Keratinocyte (primary cell): ENCODE results near the gene DEPDC1B. TPM values are rescaled to one million over a fixed set of nuclear protein-coding genes. Genes with fewer than 3 reads are reported as not detected.

Experiments
- DNase-seq: peaks from one replicate; pipeline ENCODE4 v3.0.0-alpha.2; 2011; ENCODE audit warnings: low read depth, missing footprints, low spot score
- FAIRE-seq: peaks from 2 replicates; lab custom pipeline; 2011; peaks lifted over from hg19 to GRCh38; lab: Jason Lieb, UNC
- H2AFZ ChIP-seq: 2 replicates; pipeline ENCODE4 v1.6.0; 2012; ENCODE audit warnings: low read length, control low read depth, inconsistent platforms; ENCODE audit not compliant: control insufficient read depth
- H3K27ac ChIP-seq: 2 replicates; pipeline ENCODE4 v1.5.1; 2011; ENCODE audit warnings: low read length; ENCODE audit not compliant: control insufficient read depth, insufficient read depth
- H3K27me3 ChIP-seq: 3 replicates; pipeline ENCODE4 v1.6.0; 2011; ENCODE audit warnings: low read length; ENCODE audit not compliant: control insufficient read depth, insufficient read depth; ENCODE audit errors: extremely low read depth
- H3K36me3 ChIP-seq, 2 experiments: 2 replicates in 1 of 2; 3 replicates in 1 of 2; pipeline ENCODE4 v1.5.1; 2011; ENCODE audit warnings: low read length in 2 of 2, mild to moderate bottlenecking in 1 of 2; ENCODE audit not compliant: control insufficient read depth in 2 of 2, insufficient read depth in 2 of 2; ENCODE audit errors: extremely low read depth in 1 of 2
- H3K4me1 ChIP-seq: 3 replicates; pipeline ENCODE4 v1.5.1; 2011; ENCODE audit warnings: low read length; ENCODE audit not compliant: control insufficient read depth, insufficient read depth; ENCODE audit errors: extremely low read depth
- H3K4me2 ChIP-seq: 3 replicates; pipeline ENCODE4 v1.6.0; 2011; ENCODE audit warnings: low read depth, low read length; ENCODE audit not compliant: control insufficient read depth, insufficient read depth; ENCODE audit errors: extremely low read depth
- H3K4me3 ChIP-seq, 3 experiments: fragments of 200-600 bp in 1 of 3; sonication (generic) in 1 of 3; 2 replicates in 2 of 3; 3 replicates in 1 of 3; pipeline ENCODE4 v1.5.1; 2011 to 2016; ENCODE audit warnings: low read length in 3 of 3, mild to moderate bottlenecking in 3 of 3, control low read depth in 2 of 3, inconsistent platforms in 1 of 3, low read depth in 1 of 3, mixed read lengths in 1 of 3, mixed run types in 1 of 3, moderate library complexity in 1 of 3; ENCODE audit not compliant: control insufficient read depth in 2 of 3, insufficient read depth in 2 of 3; ENCODE audit errors: extremely low read depth in 1 of 3
- H3K79me2 ChIP-seq: 2 replicates; pipeline ENCODE4 v1.6.0; 2012; ENCODE audit warnings: low read length; ENCODE audit not compliant: control insufficient read depth, insufficient read depth
- H3K9ac ChIP-seq: 3 replicates; pipeline ENCODE4 v1.6.0; 2011; ENCODE audit warnings: low read length; ENCODE audit not compliant: control insufficient read depth, insufficient read depth; ENCODE audit errors: extremely low read depth
- H3K9me1 ChIP-seq: 3 replicates; pipeline ENCODE4 v1.6.0; 2011; ENCODE audit warnings: low read length; ENCODE audit not compliant: control insufficient read depth, insufficient read depth; ENCODE audit errors: extremely low read depth
- H3K9me3 ChIP-seq: 2 replicates; pipeline ENCODE4 v1.5.1; 2012; ENCODE audit warnings: low read depth, low read length; ENCODE audit not compliant: control insufficient read depth
- H4K20me1 ChIP-seq: 3 replicates; pipeline ENCODE4 v1.6.0; 2011; ENCODE audit warnings: low read length; ENCODE audit not compliant: control insufficient read depth, insufficient read depth; ENCODE audit errors: extremely low read depth
- EZH2 ChIP-seq: IDR thresholded peaks from one replicate; pipeline ENCODE4 v1.6.1; 2012; ENCODE audit warnings: inconsistent platforms, mild to moderate bottlenecking, low read length, moderate library complexity
- dilution Hi-C: fragments of 300-500 bp; cut with MboI; formaldehyde crosslinking; loops from one replicate; pipeline ENCODE4 v1.7.0; 2020; ENCODE audit warnings: low sequenced_read_pairs; ENCODE audit not compliant: extremely low pct_ligation_motif_present
- polyA plus RNA-seq, 5 experiments: library from polyadenylated mRNA; depleted of rRNA in 3 of 5; stranded (reverse) in 3 of 5; stranded (forward) in 1 of 5; unstranded in 1 of 5; fragments of >200 nt; gene quantifications; 1 replicate in 1 of 5; 2 replicates in 3 of 5; 3 replicates in 1 of 5; pipeline versions ENCODE4 v1.2.1 to v1.2.3, GENCODE V29; 2011 to 2012; ENCODE audit warnings: missing spikeins in 2 of 5, low read depth in 1 of 5, low replicate concordance in 1 of 5
- TF ChIP-seq, protein P1 (sequence below), 3 experiments: IDR thresholded peaks in 1 of 3; conservative IDR thresholded peaks in 1 of 3; optimal IDR thresholded peaks in 1 of 3; 2 replicates in 2 of 3; 3 replicates in 1 of 3; pipeline versions ENCODE3 to v1.5.1; 2011; ENCODE audit warnings: low read length in 3 of 3, mild to moderate bottlenecking in 3 of 3, moderate library complexity in 2 of 3, control low read depth in 1 of 3, inconsistent platforms in 1 of 3; ENCODE audit not compliant: insufficient read depth in 2 of 3; ENCODE audit errors: extremely low read depth in 1 of 3

DEPDC1B gene
- polyA plus RNA-seq, 1 donor (not counting 4 experiments of a cell fraction or from before 2014, with no cell fraction given): 19.5 TPM

DNA sequence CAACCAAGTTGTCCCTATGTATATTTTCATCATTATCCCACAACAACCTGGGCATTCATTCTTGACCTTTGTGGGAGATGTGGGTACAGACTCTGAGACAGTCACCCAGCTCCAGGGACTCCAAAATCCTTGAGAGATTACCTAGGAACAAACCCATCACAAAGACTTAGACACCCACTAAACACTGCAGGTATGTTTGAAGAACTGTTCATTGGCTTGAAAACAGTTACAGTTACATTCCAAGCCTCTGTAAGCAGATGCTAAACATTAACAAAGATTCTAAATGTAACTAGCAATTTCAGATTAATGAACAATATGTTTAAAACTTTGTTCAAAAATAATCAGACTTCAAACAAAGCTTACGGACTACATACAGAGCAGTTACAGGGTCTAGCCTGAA, 24.7 kb downstream of the DEPDC1B start:
- Histone ChIP-seq H3K4me3 (no peak overlapping the region), H3K27ac (no peak overlapping the region), H3K4me2 (no peak overlapping the region), H3K27me3 (no peaks in the 10 kb centered on the region), H3K9me1 (no peaks in the 10 kb centered on the region), H3K79me2 (peaks cover 8% of the 10 kb centered on the region), H3K36me3 (no peaks in the 10 kb centered on the region), H4K20me1 (no peaks in the 10 kb centered on the region), H3K9ac (no peak overlapping the region), H3K9me3 (no peaks in the 10 kb centered on the region), H3K4me1 (no peaks in the 10 kb centered on the region), H2AFZ (no peak overlapping the region)
- dilution Hi-C loops: no loop called here
- FAIRE-seq (no peak), DNase-seq (no peak)
- TF ChIP-seq, protein P1, sequence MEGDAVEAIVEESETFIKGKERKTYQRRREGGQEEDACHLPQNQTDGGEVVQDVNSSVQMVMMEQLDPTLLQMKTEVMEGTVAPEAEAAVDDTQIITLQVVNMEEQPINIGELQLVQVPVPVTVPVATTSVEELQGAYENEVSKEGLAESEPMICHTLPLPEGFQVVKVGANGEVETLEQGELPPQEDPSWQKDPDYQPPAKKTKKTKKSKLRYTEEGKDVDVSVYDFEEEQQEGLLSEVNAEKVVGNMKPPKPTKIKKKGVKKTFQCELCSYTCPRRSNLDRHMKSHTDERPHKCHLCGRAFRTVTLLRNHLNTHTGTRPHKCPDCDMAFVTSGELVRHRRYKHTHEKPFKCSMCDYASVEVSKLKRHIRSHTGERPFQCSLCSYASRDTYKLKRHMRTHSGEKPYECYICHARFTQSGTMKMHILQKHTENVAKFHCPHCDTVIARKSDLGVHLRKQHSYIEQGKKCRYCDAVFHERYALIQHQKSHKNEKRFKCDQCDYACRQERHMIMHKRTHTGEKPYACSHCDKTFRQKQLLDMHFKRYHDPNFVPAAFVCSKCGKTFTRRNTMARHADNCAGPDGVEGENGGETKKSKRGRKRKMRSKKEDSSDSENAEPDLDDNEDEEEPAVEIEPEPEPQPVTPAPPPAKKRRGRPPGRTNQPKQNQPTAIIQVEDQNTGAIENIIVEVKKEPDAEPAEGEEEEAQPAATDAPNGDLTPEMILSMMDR (optimal IDR thresholded peaks at IDR 0.05 in 1 of 3, IDR thresholded peaks at IDR 0.05 in 1 of 3, conservative IDR thresholded peaks at IDR 0.05 in 1 of 3; ENCODE audit: extremely low read depth in 1 of 3, insufficient read depth in 2 of 3, low read length in 3 of 3): no peak
- TF ChIP-seq EZH2: no peak

DNA sequence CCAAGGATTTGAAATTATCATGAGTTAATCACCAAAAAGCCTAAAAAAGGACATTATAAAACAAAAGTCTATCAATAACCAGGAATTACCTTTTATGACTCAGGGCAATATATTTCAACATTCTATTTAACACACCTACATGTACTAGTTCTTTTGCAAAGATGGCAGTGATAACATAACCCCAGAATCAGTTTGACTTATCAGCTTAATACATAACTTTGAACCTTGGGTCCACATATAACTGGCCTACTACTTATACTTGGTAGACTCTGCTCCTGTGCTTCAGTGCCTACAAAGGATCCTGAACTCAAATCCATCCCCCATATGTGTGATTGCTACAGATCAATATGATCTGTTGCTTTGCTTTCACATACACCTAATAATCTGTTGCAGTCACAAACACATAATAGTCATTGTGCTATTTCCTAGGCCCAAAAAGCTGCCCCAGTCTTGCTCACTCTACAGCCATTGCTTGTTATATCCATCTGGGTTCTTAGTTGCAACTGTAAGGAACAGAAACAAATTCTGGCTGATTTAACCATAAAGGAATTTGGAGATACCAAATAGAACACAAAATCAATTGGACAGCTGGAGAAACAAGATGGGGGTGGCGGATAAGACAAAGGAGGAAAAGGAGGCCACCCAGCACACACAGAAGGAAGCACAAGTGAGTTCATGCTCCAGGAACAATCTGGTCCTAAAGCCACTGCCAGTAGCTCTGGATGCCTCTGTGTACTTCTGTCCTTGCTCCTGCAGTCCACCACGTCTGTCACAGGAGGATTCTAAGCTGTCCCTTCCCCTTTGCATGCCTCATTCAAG, 25.5 kb downstream of the DEPDC1B start:
- Histone ChIP-seq H3K27me3 (no peaks in the 10 kb centered on the region), H3K36me3 (no peaks in the 10 kb centered on the region), H3K79me2 (peaks cover 8% of the 10 kb centered on the region), H3K4me2 (no peak overlapping the region), H3K4me3 (no peak overlapping the region), H2AFZ (no peak overlapping the region), H3K9ac (no peak overlapping the region), H3K9me1 (no peaks in the 10 kb centered on the region), H4K20me1 (no peaks in the 10 kb centered on the region), H3K4me1 (no peaks in the 10 kb centered on the region), H3K27ac (no peak overlapping the region), H3K9me3 (no peaks in the 10 kb centered on the region)
- DNase-seq: no peak
- FAIRE-seq: no peak
- TF ChIP-seq, protein P1 (optimal IDR thresholded peaks at IDR 0.05 in 1 of 3, IDR thresholded peaks at IDR 0.05 in 1 of 3, conservative IDR thresholded peaks at IDR 0.05 in 1 of 3; ENCODE audit: extremely low read depth in 1 of 3, insufficient read depth in 2 of 3, low read length in 3 of 3): no peak
- no peak for TF ChIP-seq EZH2
- dilution Hi-C loops: no loop called here
